HCT116 (cell line): Measurements from ENCODE around the gene TPRX1. TPM values are rescaled to one million over a fixed set of nuclear protein-coding genes. Genes with fewer than 3 reads are reported as not detected.

Experiments used
- ATAC-seq: fragments of 200-7000 bp; cut with Tn5 transposase; 2 replicates; pipeline ENCODE4 v1.9.1; 2020; ENCODE audit warnings: mild to moderate bottlenecking, moderate library complexity
- BruUV-seq: library from RNA; stranded (reverse); fragments of 400-500 nt; replicated peaks from 2 replicates; lab custom pipeline; 2021; lab: Mats Ljungman, UMichigan
- CTCF ChIA-PET: fragments of 300-600 bp; sonication (Branson Sonifier 250); formaldehyde crosslinking; loops from one replicate; lab custom pipeline; 2021; ENCODE audit warnings: antibody characterized with exemption; lab: Charles Lee
- POLR2A ChIA-PET: fragments of 300-600, 350-600 bp; sonication (Branson Sonifier 250); formaldehyde crosslinking; loops from one replicate; lab custom pipeline; 2021; ENCODE audit warnings: antibody characterized with exemption; lab: Charles Lee
- RAD21 ChIA-PET, 2 experiments: fragments of 300-600 bp; sonication (Branson Sonifier 250); formaldehyde crosslinking; loops; one replicate each; lab custom pipeline; 2023; ENCODE audit warnings: low total read pairs in 2 of 2; ENCODE audit not compliant: uncharacterized antibody in 2 of 2, unreplicated experiment in 2 of 2, low non-redundant PET in 1 of 2; lab: Charles Lee
- DNase-seq: peaks from one replicate; pipeline ENCODE4 v3.0.0-alpha.2; 2010; ENCODE audit warnings: low read depth, low spot score
- H2AFZ ChIP-seq: fragments of 200-600 bp; shearing (Covaris generic), sonication (generic); 2 replicates; pipeline ENCODE4 v1.6.1; 2017; ENCODE audit warnings: low read depth, mixed run types, mixed read lengths, antibody characterized with exemption, low read length; ENCODE audit not compliant: poor library complexity, severe bottlenecking
- H3K27ac ChIP-seq: 2 replicates; pipeline ENCODE4 v1.5.1; 2012; ENCODE audit warnings: low read depth, low read length
- H3K27me3 ChIP-seq: fragments of 200-600 bp; sonication (generic); 2 replicates; pipeline ENCODE4 v1.6.1; 2016; ENCODE audit warnings: mixed run types, low read length, mixed read lengths; ENCODE audit not compliant: insufficient read depth
- H3K36me3 ChIP-seq, 2 experiments: fragments of 200-500 bp in 1 of 2; fragments of 200-600 bp in 1 of 2; sonication (Bioruptor generic) in 1 of 2; sonication (generic) in 1 of 2; 2 replicates each; pipeline versions ENCODE4 v1.5.1 to v1.6.1; 2014 to 2016; ENCODE audit warnings: low read length in 2 of 2, inconsistent platforms in 1 of 2, mixed read lengths in 1 of 2, mixed run types in 1 of 2; ENCODE audit not compliant: insufficient read depth in 2 of 2, control insufficient read depth in 1 of 2
- H3K4me1 ChIP-seq, 2 experiments: fragments of 200-600 bp in 1 of 2; sonication (generic) in 1 of 2; 2 replicates each; pipeline versions ENCODE4 v1.5.1 to v1.6.1; 2012 to 2017; ENCODE audit warnings: low read length in 2 of 2, inconsistent platforms in 1 of 2, mild to moderate bottlenecking in 1 of 2, mixed read lengths in 1 of 2, mixed run types in 1 of 2, moderate library complexity in 1 of 2; ENCODE audit not compliant: insufficient read depth in 2 of 2, control insufficient read depth in 1 of 2
- H3K4me2 ChIP-seq: fragments of 200-600 bp; sonication (generic); 2 replicates; pipeline ENCODE4 v1.6.1; 2017; ENCODE audit warnings: mixed run types, low read length, mixed read lengths
- H3K4me3 ChIP-seq, 2 experiments: fragments of 200-600 bp in 1 of 2; sonication (generic) in 1 of 2; replicated peaks in 1 of 2; 2 replicates each; pipeline ENCODE4 v1.5.1; 2011 to 2016; ENCODE audit warnings: low read length in 2 of 2, control low read depth in 1 of 2, low read depth in 1 of 2, mild to moderate bottlenecking in 1 of 2, mixed read lengths in 1 of 2, mixed run types in 1 of 2
- H3K79me2 ChIP-seq: fragments of 200-600 bp; sonication (generic); 2 replicates; pipeline ENCODE4 v1.6.1; 2017; ENCODE audit warnings: mild to moderate bottlenecking, mixed run types, low read length, moderate library complexity, mixed read lengths; ENCODE audit not compliant: insufficient read depth
- H3K9ac ChIP-seq: fragments of 200-600 bp; sonication (generic); 2 replicates; pipeline ENCODE4 v1.6.1; 2016; ENCODE audit warnings: low read length, mixed read lengths
- H3K9me2 ChIP-seq: fragments of 200-600 bp; sonication (generic), shearing (Covaris generic); 2 replicates; pipeline ENCODE4 v1.6.1; 2017; ENCODE audit warnings: mixed run types, mild to moderate bottlenecking, moderate library complexity; ENCODE audit not compliant: insufficient read depth
- H3K9me3 ChIP-seq, 2 experiments: fragments of 200-500 bp in 1 of 2; fragments of 200-600 bp in 1 of 2; sonication (Bioruptor generic) in 1 of 2; sonication (generic) in 1 of 2; 2 replicates each; pipeline ENCODE4 v1.6.1; 2014 to 2017; ENCODE audit warnings: low read length in 2 of 2, mixed read lengths in 2 of 2, inconsistent platforms in 1 of 2, low read depth in 1 of 2, mild to moderate bottlenecking in 1 of 2, mixed run types in 1 of 2, moderate library complexity in 1 of 2; ENCODE audit not compliant: control insufficient read depth in 1 of 2, insufficient read depth in 1 of 2
- H4K20me1 ChIP-seq: fragments of 200-600 bp; sonication (generic), shearing (Covaris generic); 2 replicates; pipeline ENCODE4 v1.6.1; 2017; ENCODE audit warnings: mixed run types, mild to moderate bottlenecking, moderate library complexity; ENCODE audit not compliant: insufficient read depth
- CBX3 ChIP-seq: IDR thresholded peaks from 2 replicates; pipeline ENCODE4 v1.6.1; 2012; ENCODE audit warnings: low read depth
- EGR1 ChIP-seq: IDR thresholded peaks from 2 replicates; pipeline ENCODE4 v1.6.1; 2012; ENCODE audit warnings: low read depth
- ELF1 ChIP-seq: IDR thresholded peaks from 2 replicates; pipeline ENCODE4 v1.6.1; 2012; ENCODE audit warnings: low read depth, borderline replicate concordance
- EZH2 ChIP-seq: fragments of 200-600 bp; sonication (generic); IDR thresholded peaks from 2 replicates; pipeline ENCODE4 v1.6.1; 2017; ENCODE audit warnings: antibody characterized with exemption, mixed run types
- EZH2phosphoT487 ChIP-seq: fragments of 200-600 bp; IDR thresholded peaks from 2 replicates; pipeline ENCODE4 v1.6.1; 2018; ENCODE audit warnings: antibody characterized with exemption, borderline replicate concordance
- FOSL1 ChIP-seq: IDR thresholded peaks from 2 replicates; pipeline ENCODE4 v1.6.1; 2012; ENCODE audit warnings: low read depth
- JUND ChIP-seq: IDR thresholded peaks from 2 replicates; pipeline ENCODE4 v1.6.1; 2012
- MAX ChIP-seq: IDR thresholded peaks from 2 replicates; pipeline ENCODE4 v1.6.1; 2012
- POLR2A ChIP-seq: IDR thresholded peaks from 2 replicates; pipeline ENCODE4 v1.7.0; 2011; ENCODE audit warnings: borderline replicate concordance; ENCODE audit not compliant: insufficient read depth, insufficient read length; ENCODE audit errors: extremely low read depth
- RAD21 ChIP-seq: IDR thresholded peaks from 2 replicates; pipeline ENCODE4 v1.6.1; 2012; ENCODE audit warnings: low read depth, mild to moderate bottlenecking
- REST ChIP-seq: IDR thresholded peaks from 2 replicates; pipeline ENCODE4 v1.6.1; 2012; ENCODE audit warnings: low read depth
- SRF ChIP-seq: IDR thresholded peaks from 2 replicates; pipeline ENCODE4 v1.6.1; 2012; ENCODE audit warnings: low read depth
- YY1 ChIP-seq: IDR thresholded peaks from 2 replicates; pipeline ENCODE4 v1.6.1; 2011; ENCODE audit warnings: low read length, low read depth, moderate library complexity, mild to moderate bottlenecking; ENCODE audit not compliant: insufficient replicate concordance; ENCODE audit errors: extremely low read depth
- ZBTB33 ChIP-seq: IDR thresholded peaks from 2 replicates; pipeline ENCODE4 v1.6.1; 2011; ENCODE audit warnings: mild to moderate bottlenecking, low read length, moderate library complexity; ENCODE audit not compliant: insufficient replicate concordance; ENCODE audit errors: extremely low read depth
- ZFX ChIP-seq: fragments of 450-650 bp; IDR thresholded peaks from 2 replicates; pipeline ENCODE4 v1.6.1; 2017
- ZNF274 ChIP-seq: fragments of 200-500 bp; sonication (Bioruptor generic); IDR thresholded peaks from 2 replicates; pipeline ENCODE4 v1.6.1; 2014; ENCODE audit warnings: mild to moderate bottlenecking, low read depth, low read length, inconsistent platforms
- intact Hi-C: fragments of 100-400 bp; cut with micrococcal nuclease; formaldehyde crosslinking; loops from 2 replicates; pipeline ENCODE4 v1.10.0; 2022
- total RNA-seq: library from RNA; stranded (reverse); gene quantifications from one replicate; pipeline ENCODE4 v1.2.1, GENCODE V29; 2021; ENCODE audit not compliant: unreplicated experiment

Gene TPRX1
- total RNA-seq, 1 experiment from 2014 or later = not detected

- Histone ChIP-seq H3K27ac (no peak overlapping the region), H3K79me2 (no peaks in the 10 kb centered on the region), H3K9ac (no peak overlapping the region), H4K20me1 (no peaks in the 10 kb centered on the region), H3K9me3 (no peaks in the 10 kb centered on the region), H3K4me2 (no peak overlapping the region), H3K4me1 (no peaks in the 10 kb centered on the region), H3K4me3 (no peak overlapping the region), H3K27me3 (no peaks in the 10 kb centered on the region; the same call in 1 of the 2 replicates), H3K36me3 (no peaks in the 10 kb centered on the region), H2AFZ (no peak overlapping the region), H3K9me2 (no peaks in the 10 kb centered on the region)
- ChIA-PET POLR2A (no interaction called here), RAD21 (interaction anchor here in 1 of 2 experiments (0.7 kb wide), 1 partner anchor 91 kb away, joined by 3 read pairs; no protein-coding TSS in a partner anchor), CTCF (no interaction called here)
- ATAC-seq = no peak
- TF ChIP-seq JUND (no peak), ZFX (no peak), CBX3 (no peak), ZBTB33 (no peak), ZNF274 (no peak), RAD21 (no peak), POLR2A (no peak), YY1 (no peak), SRF (no peak), ELF1 (no peak), EZH2phosphoT487 (no peak), REST (no peak), MAX (no peak), EZH2 (no peak), FOSL1 (no peak), EGR1 (no peak)
- no TSS peak for BruUV-seq
- no peak for DNase-seq
- intact Hi-C loops = no loop called here
Observed at GRCh38 chr19:47820410-47820809, 16.1 kb upstream of the TPRX1 start.
